Upper lobe of right lung (tissue), 1 donor: ENCODE measurements around the gene CDA. TPM values are rescaled to one million over a fixed set of nuclear protein-coding genes. Genes with fewer than 3 reads are reported as not detected.
A peak's percentile ranks its signal among the peaks of the same experiment; 100 is the strongest.

Experiments used
- ATAC-seq: fragments of 200-7000 bp; cut with Tn5 transposase; one replicate; pipeline ENCODE4 v1.9.1; 2020; ENCODE audit warnings: mild to moderate bottlenecking, moderate library complexity
- DNase-seq: peaks from one replicate; pipeline ENCODE4 v3.0.0-alpha.2; 2020
- H3K27ac ChIP-seq: fragments of 200-600 bp; one replicate; pipeline ENCODE4 v1.8.0; 2022
- H3K27me3 ChIP-seq: fragments of 200-600 bp; one replicate; pipeline ENCODE4 v1.8.0; 2022; ENCODE audit warnings: mild to moderate bottlenecking
- H3K36me3 ChIP-seq: fragments of 200-600 bp; one replicate; pipeline ENCODE4 v1.8.0; 2022
- H3K4me1 ChIP-seq: fragments of 200-600 bp; one replicate; pipeline ENCODE4 v1.8.0; 2022
- H3K4me3 ChIP-seq: fragments of 200-600 bp; one replicate; pipeline ENCODE4 v1.8.0; 2022; ENCODE audit warnings: mild to moderate bottlenecking
- H3K9me3 ChIP-seq: fragments of 200-600 bp; one replicate; pipeline ENCODE4 v1.8.0; 2022
- intact Hi-C: fragments of 100-400 bp; cut with DNase I; formaldehyde crosslinking; loops from one replicate; pipeline ENCODE4 v1.11.0; 2022
- long read RNA-seq: library from polyadenylated mRNA; unstranded; transcript quantifications from one replicate; pipeline ENCODE4 v2.0.0, GENCODE V29; 2021
- total RNA-seq: library from RNA; stranded (reverse); fragmentation: NEBNext Ultra II Directional; extraction: Animal tissue kit (Norgen Biotek cat#: 25700); gene quantifications from one replicate; pipeline ENCODE4 v1.2.1, GENCODE V29; 2021
- TF ChIP-seq, protein P1 (sequence below): fragments of 200-600 bp; IDR thresholded peaks from one replicate; pipeline ENCODE4 v1.8.0; 2022; ENCODE audit warnings: antibody characterized with exemption
- donor health status: DM: no; HTN: yes; CAD: no; lungs with severe emphysema.

CDA gene
- 8.8 TPM for total RNA-seq
- long read RNA-seq, partial matches to known transcripts: 0 of 5 reads
- long read RNA-seq, other reads (novel, unspliced or antisense): 1 of 5 reads

DNA sequence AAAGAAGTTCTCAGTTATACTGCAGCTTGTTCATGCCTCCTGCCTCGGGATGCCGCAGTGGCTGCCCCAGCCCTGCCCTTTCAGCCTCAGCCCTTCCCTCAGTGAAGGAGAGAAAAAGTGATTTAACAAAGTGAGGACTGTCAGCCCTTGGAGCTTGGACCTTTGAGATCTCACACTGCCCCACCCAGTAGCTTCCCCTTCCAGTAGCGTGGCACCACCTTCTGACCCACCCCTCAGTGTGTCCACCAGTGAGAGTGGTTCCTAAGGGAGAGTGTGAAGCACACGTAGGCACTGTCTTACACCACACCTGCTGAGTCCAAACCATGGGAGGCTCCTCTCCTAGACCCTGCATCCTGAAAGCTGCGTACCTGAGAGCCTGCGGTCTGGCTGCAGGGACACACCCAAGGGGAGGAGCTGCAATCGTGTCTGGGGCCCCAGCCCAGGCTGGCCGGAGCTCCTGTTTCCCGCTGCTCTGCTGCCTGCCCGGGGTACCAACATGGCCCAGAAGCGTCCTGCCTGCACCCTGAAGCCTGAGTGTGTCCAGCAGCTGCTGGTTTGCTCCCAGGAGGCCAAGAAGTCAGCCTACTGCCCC, at the start of gene CDA:
CDA (plus strand) TSS at position 464 of the 592 bp plus-strand sequence; CDS start at position 497, 33 bp downstream.
- TF ChIP-seq, protein P1, sequence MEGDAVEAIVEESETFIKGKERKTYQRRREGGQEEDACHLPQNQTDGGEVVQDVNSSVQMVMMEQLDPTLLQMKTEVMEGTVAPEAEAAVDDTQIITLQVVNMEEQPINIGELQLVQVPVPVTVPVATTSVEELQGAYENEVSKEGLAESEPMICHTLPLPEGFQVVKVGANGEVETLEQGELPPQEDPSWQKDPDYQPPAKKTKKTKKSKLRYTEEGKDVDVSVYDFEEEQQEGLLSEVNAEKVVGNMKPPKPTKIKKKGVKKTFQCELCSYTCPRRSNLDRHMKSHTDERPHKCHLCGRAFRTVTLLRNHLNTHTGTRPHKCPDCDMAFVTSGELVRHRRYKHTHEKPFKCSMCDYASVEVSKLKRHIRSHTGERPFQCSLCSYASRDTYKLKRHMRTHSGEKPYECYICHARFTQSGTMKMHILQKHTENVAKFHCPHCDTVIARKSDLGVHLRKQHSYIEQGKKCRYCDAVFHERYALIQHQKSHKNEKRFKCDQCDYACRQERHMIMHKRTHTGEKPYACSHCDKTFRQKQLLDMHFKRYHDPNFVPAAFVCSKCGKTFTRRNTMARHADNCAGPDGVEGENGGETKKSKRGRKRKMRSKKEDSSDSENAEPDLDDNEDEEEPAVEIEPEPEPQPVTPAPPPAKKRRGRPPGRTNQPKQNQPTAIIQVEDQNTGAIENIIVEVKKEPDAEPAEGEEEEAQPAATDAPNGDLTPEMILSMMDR: no peak
- intact Hi-C loops: no loop called here
- peak within 1 kb of the TSS; percentile 32 for H3K27ac ChIP-seq

DNA sequence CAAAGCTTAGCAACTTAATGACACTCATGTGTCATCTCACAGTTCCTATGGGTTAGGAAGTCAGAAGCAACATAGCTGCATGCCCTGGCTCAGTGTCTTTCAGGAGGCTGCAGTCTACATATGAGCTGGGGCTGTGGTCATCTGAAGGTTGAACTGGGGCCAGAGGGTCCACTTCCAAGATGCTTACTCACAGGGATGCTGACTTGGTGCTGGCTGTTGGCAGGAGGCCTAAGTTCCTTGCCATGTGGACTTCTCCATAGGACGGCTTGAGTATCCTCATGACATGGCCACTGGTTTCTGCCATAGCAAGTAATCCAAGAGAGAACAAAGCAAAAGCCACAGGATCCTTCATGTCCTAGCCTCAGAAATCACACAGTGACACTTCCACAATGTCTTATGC, 48.6 kb upstream of the CDA start:
- no peak for ATAC-seq
- Histone ChIP-seq H3K4me1 (no peaks in the 10 kb centered on the region), H3K4me3 (no peak overlapping the region), H3K27ac (no peak overlapping the region), H3K27me3 (peaks cover 34% of the 10 kb centered on the region), H3K36me3 (no peaks in the 10 kb centered on the region), H3K9me3 (no peaks in the 10 kb centered on the region)
- TF ChIP-seq, protein P1: no peak
- intact Hi-C loops: no loop called here
- no peak for DNase-seq

More for the DNA sequence above, at the start of gene CDA:
- Histone ChIP-seq H3K4me1 (peaks cover 16% of the 10 kb centered on the region), H3K27me3 (peaks cover 32% of the 10 kb centered on the region), H3K36me3 (no peaks in the 10 kb centered on the region), H3K4me3 (peak within 1 kb of the TSS; percentile 29), H3K9me3 (no peaks in the 10 kb centered on the region)
- peak; percentile 61 for ATAC-seq
- DNase-seq: no peak

DNA sequence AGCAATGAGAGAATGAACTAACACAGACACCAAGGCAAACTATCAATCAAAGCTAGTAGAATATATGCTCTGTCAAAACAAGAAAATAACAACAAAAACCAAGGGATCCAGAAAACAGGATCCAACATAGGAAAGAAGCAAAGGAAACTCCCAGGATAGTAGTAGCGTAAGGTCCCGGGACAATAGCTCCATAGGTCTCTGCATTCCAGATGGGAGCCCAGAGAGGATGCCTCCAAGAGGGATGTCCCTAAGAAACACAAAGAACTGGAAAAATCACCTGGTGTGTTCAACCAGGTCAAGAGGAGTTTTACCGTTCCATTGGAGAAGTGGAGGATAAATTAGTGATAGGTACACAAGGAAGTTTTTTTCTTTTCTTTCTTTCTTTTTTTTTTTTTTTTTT, 42.3 kb upstream of the CDA start:
- DNase-seq (no peak), ATAC-seq (no peak)
- intact Hi-C loops: no loop called here
- H3K27ac ChIP-seq: no peak overlapping the region
- no peaks in the 10 kb centered on the region for H3K36me3 ChIP-seq
- no peak overlapping the region for H3K4me3 ChIP-seq
- no peaks in the 10 kb centered on the region for H3K4me1 ChIP-seq
- no peaks in the 10 kb centered on the region for H3K9me3 ChIP-seq
- TF ChIP-seq, protein P1: no peak
- peaks cover 40% of the 10 kb centered on the region for H3K27me3 ChIP-seq

DNA sequence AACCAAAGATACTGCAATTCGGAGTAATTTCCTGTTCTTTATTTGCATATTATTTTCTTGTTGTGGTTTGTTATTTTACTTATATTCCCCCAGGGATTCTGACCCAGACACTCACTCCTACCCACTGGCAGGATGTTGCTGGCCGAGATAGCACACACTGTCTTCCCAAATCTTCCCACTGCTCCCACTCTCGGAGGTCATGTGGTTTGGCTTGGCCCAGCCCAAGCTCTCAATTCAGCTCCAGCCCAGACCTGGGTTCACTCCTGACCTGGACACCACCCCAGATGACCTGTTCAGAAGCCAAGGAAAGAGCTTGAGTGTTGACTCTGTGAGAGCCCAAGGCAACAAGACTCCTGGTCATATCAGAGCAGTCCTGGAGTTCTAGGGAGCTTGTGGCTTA, 37.7 kb upstream of the CDA start:
- Histone ChIP-seq H3K4me1 (no peaks in the 10 kb centered on the region), H3K27ac (no peak overlapping the region), H3K4me3 (no peak overlapping the region), H3K9me3 (no peaks in the 10 kb centered on the region), H3K36me3 (no peaks in the 10 kb centered on the region), H3K27me3 (peaks cover 58% of the 10 kb centered on the region)
- intact Hi-C loops: no loop called here
- TF ChIP-seq, protein P1: no peak
- DNase-seq (no peak), ATAC-seq (no peak)

DNA sequence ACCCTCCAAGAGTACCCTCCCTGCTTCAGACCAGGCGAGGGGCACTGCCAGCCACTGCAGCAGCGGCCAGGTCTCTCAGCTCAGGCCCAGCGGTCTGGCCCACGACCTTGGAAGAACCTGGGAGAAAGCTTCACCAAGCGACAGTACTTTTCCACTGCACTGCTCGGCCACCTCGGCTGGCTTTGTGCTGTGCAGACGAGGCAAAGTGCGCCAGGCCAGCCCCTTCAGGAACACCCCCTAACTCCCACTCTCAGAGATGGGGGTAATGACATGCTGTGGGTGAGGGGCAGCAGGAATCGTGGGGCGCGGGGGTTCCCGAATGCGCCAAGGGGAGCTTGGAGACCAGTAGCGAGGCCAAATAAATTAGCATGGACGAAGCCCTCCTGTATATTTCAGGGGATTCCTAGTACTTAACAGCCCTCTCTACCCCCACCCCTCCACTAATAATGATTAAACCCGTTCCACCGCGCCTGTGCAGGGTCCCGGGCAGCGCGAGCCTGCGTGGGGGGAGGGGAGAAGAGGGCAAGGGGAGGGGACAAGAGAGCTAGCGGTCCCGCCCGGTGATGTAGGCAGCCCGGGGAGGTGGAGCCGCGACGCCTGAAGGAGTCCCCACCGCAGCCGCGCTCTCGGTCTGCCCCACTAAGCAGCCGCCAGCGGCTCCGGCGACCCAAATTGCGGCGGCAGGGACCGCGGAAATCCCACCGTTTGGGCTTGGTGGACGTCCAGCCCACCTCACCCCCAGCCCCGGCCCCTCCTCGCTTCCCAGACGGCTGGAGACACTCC, 36.8 kb upstream of the CDA start, which contains the start of gene FAM43B:
FAM43B (plus strand) TSS at position 629 of the 783 bp plus-strand sequence. CDS start 401 bp downstream, outside the sequence.
- TF ChIP-seq, protein P1: no peak
- intact Hi-C loops: no loop called here
- H3K36me3 ChIP-seq: no peaks in the 10 kb centered on the region
- H3K27ac ChIP-seq: no peak within 1 kb of the TSS
- H3K9me3 ChIP-seq: no peaks in the 10 kb centered on the region
- H3K4me3 ChIP-seq: peak within 1 kb of the TSS; percentile 28
- ATAC-seq (peak; percentile 20), DNase-seq (peak; percentile 66)
- peaks cover 53% of the 10 kb centered on the region for H3K27me3 ChIP-seq
- no peaks in the 10 kb centered on the region for H3K4me1 ChIP-seq
